AG04449 (cell line): ENCODE results near the gene CBX6.

Source experiments
- CTCF ChIA-PET: fragments of 350-600 bp; formaldehyde crosslinking; extraction: SDS; loops from one replicate; lab custom pipeline; 2021; ENCODE audit warnings: antibody characterized with exemption; lab: Yijun Ruan, JAX
- POLR2A ChIA-PET: fragments of 400-600, 350-600 bp; formaldehyde crosslinking; extraction: SDS; loops from one replicate; lab custom pipeline; 2020; ENCODE audit warnings: antibody characterized with exemption, inconsistent platforms; lab: Yijun Ruan, JAX
- DNase-seq: peaks from one replicate; pipeline ENCODE4 v3.0.0-alpha.2; 2010; ENCODE audit warnings: low read depth, low spot score
- H3K4me3 ChIP-seq: 2 replicates; pipeline ENCODE4 v1.5.1; 2011; ENCODE audit warnings: low read depth, mild to moderate bottlenecking, control low read depth, low read length
- CTCF ChIP-seq: IDR thresholded peaks from one replicate; pipeline ENCODE4 v1.5.1; 2011; ENCODE audit warnings: mild to moderate bottlenecking, moderate library complexity, low read length, control low read depth, inconsistent platforms; ENCODE audit not compliant: insufficient read depth; ENCODE audit errors: missing control alignments

CBX6 gene

GRCh38 chr22:38845004-38845740 lies 26.8 kb downstream of the CBX6 start:
- DNase-seq: no peak
- no peak overlapping the region for H3K4me3 ChIP-seq
- CTCF ChIA-PET: interaction anchor here (3.1 to 7.7 kb wide), 3 partner anchors 25 to 158 kb away, joined by 9 to 85 read pairs (median 31); no protein-coding TSS in a partner anchor
- POLR2A ChIA-PET: no interaction called here
- TF ChIP-seq CTCF: no peak

- CTCF ChIA-PET: interaction anchor here (1.5 to 7.7 kb wide), 5 partner anchors 10 to 159 kb away, joined by 3 to 85 read pairs (median 9); no protein-coding TSS in a partner anchor
- no peak for TF ChIP-seq CTCF
- peak overlapping the region; percentile 8; the same call in 1 of the 2 replicates for H3K4me3 ChIP-seq
Measured at GRCh38 chr22:38844315-38845003, 27.6 kb downstream of the CBX6 start.

GRCh38 chr22:38843657-38844314 lies 28.2 kb downstream of the CBX6 start, which contains the start of gene NPTXR:
Gene NPTXR, minus strand, starts transcription at chr22:38844028.
- H3K4me3 ChIP-seq: peak within 1 kb of the TSS; percentile 46
- CTCF ChIA-PET: interaction anchor here (1.0 to 7.7 kb wide), 8 partner anchors 8 to 159 kb away, joined by 3 to 85 read pairs (median 6); no protein-coding TSS in a partner anchor
- peak; percentile 10 for TF ChIP-seq CTCF
- POLR2A ChIA-PET: no interaction called here
- no peak for DNase-seq

More at GRCh38 chr22:38844315-38845003, 27.6 kb downstream of the CBX6 start:
- no peak for DNase-seq
- POLR2A ChIA-PET: no interaction called here

- POLR2A ChIA-PET: interaction anchor here (1.0 kb wide), 1 partner anchor 74 kb away, joined by 5 read pairs; no protein-coding TSS in a partner anchor
- CTCF ChIA-PET: interaction anchor here (0.6 to 7.7 kb wide), 14 partner anchors 9 to 160 kb away, joined by 3 to 85 read pairs (median 4); no protein-coding TSS in a partner anchor
- peak; percentile 54 for TF ChIP-seq CTCF
- peak overlapping the region; percentile 46 for H3K4me3 ChIP-seq
- no peak for DNase-seq
Measured at GRCh38 chr22:38843201-38843656, 28.8 kb downstream of the CBX6 start.

DNA sequence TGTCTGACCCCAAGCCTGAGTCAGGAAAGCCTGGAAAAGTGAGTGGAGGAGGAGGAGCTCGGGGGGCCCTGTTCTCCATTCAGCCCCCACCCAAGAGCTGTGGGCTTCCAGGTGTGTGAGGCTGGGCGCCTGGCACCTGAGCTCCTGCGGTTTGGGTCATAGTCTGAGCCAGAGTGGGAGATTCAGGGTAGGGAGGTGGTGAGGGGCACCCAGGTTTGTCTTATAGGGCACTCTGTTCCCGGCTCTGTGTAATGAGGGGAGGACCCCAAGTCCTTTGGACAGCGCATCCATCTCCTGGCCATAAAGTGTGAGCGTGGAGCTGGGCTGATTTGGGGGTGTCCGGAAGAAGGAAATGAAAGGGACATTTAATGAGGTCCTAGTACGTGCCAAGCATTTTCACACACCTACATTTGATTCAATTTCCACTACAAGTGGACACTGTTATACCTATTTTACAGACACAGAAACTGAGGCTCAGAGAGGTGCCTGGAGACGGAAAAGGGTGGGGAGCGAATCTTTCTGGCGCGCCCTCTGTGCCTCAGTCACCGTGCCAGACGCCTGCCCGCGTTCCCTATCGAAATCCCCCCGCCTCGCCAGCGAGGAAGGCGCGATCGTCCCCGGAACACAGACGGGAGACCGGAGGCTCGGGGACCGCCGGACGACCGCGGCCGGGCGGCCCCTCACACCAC lies 29.4 kb downstream of the CBX6 start:
- CTCF ChIA-PET: interaction anchor here (0.6 to 7.7 kb wide), 15 partner anchors 10 to 160 kb away, joined by 3 to 85 read pairs (median 3); no protein-coding TSS in a partner anchor
- POLR2A ChIA-PET: interaction anchor here (1.0 kb wide), 1 partner anchor 74 kb away, joined by 5 read pairs; no protein-coding TSS in a partner anchor
- DNase-seq: no peak
- H3K4me3 ChIP-seq: peak overlapping the region; percentile 46
- no peak for TF ChIP-seq CTCF
